Measurements from ENCODE around the gene UNC5C. TPM values are rescaled to one million over a fixed set of nuclear protein-coding genes. Genes with fewer than 3 reads are reported as not detected.

Gene UNC5C
- total and polyA plus RNA-seq, 2 donors from 2014 or later, result 0.84 to 3.1 TPM

GRCh38 chr4:95549246-95550114 is 707 bp upstream of the UNC5C start:
- FAIRE-seq (no peak), DNase-seq (peak in 3 of 5 donors; percentile 80 to 93 (median 81))
- peak overlapping the region in 2 of 3 donors; percentile 57 to 63 for H3K9ac ChIP-seq (ENCODE audit: low read length in 3 of 3)
- H3K4me1 ChIP-seq (ENCODE audit: control insufficient read depth in 2 of 3, insufficient read depth in 2 of 3, low read depth in 1 of 3, low read length in 3 of 3), result peaks cover 0 to 7% (median 2%) of the 10 kb centered on the region in 3 donors
- intact Hi-C loops (cut with DNase I), result no loop called here
- H3K9me3 ChIP-seq (ENCODE audit: control insufficient read depth in 2 of 3, insufficient read depth in 1 of 3, low read length in 3 of 3), result no peaks in the 10 kb centered on the region
- peak overlapping the region; percentile 70 to 82 (median 70) for H3K4me3 ChIP-seq (ENCODE audit: low read length in 3 of 3)
- H3K36me3 ChIP-seq (ENCODE audit: control insufficient read depth in 2 of 3, insufficient read depth in 3 of 3, low read length in 3 of 3), result no peaks in the 10 kb centered on the region
- H3K27ac ChIP-seq (ENCODE audit: low read depth in 2 of 2, low read length in 2 of 2), result peak overlapping the region; percentile 69 to 78
- no peaks in the 10 kb centered on the region for H3K27me3 ChIP-seq (ENCODE audit: control insufficient read depth, insufficient read depth, low read length)
- TF ChIP-seq, protein P1, sequence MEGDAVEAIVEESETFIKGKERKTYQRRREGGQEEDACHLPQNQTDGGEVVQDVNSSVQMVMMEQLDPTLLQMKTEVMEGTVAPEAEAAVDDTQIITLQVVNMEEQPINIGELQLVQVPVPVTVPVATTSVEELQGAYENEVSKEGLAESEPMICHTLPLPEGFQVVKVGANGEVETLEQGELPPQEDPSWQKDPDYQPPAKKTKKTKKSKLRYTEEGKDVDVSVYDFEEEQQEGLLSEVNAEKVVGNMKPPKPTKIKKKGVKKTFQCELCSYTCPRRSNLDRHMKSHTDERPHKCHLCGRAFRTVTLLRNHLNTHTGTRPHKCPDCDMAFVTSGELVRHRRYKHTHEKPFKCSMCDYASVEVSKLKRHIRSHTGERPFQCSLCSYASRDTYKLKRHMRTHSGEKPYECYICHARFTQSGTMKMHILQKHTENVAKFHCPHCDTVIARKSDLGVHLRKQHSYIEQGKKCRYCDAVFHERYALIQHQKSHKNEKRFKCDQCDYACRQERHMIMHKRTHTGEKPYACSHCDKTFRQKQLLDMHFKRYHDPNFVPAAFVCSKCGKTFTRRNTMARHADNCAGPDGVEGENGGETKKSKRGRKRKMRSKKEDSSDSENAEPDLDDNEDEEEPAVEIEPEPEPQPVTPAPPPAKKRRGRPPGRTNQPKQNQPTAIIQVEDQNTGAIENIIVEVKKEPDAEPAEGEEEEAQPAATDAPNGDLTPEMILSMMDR (IDR thresholded peaks at IDR 0.05; ENCODE audit: borderline replicate concordance, extremely low read depth, insufficient read depth), result no peak

- intact Hi-C loops (cut with DNase I), result no loop called here
- no peak for FAIRE-seq
- Histone ChIP-seq H3K27me3 (ENCODE audit: control insufficient read depth, insufficient read depth, low read length) (no peaks in the 10 kb centered on the region), H3K4me3 (ENCODE audit: low read length in 3 of 3) (peak overlapping the region; percentile 54 to 86 (median 82)), H3K9ac (ENCODE audit: low read length in 3 of 3) (peak overlapping the region in 2 of 3 donors; percentile 67 to 75), H3K4me1 (ENCODE audit: control insufficient read depth in 2 of 3, insufficient read depth in 2 of 3, low read depth in 1 of 3, low read length in 3 of 3) (peaks cover 0 to 7% (median 2%) of the 10 kb centered on the region in 3 donors), H3K36me3 (ENCODE audit: control insufficient read depth in 2 of 3, insufficient read depth in 3 of 3, low read length in 3 of 3) (no peaks in the 10 kb centered on the region), H3K27ac (ENCODE audit: low read depth in 2 of 2, low read length in 2 of 2) (peak overlapping the region in 1 of 2 donors; percentile 48), H3K9me3 (ENCODE audit: control insufficient read depth in 2 of 3, insufficient read depth in 1 of 3, low read length in 3 of 3) (no peaks in the 10 kb centered on the region)
- peak in 4 of 5 donors; percentile 57 to 74 (median 66) for DNase-seq
- TF ChIP-seq, protein P1 (IDR thresholded peaks at IDR 0.05; ENCODE audit: borderline replicate concordance, extremely low read depth, insufficient read depth), result no peak
Measured at GRCh38 chr4:95547715-95548471, 880 bp downstream of the UNC5C start.

DNA sequence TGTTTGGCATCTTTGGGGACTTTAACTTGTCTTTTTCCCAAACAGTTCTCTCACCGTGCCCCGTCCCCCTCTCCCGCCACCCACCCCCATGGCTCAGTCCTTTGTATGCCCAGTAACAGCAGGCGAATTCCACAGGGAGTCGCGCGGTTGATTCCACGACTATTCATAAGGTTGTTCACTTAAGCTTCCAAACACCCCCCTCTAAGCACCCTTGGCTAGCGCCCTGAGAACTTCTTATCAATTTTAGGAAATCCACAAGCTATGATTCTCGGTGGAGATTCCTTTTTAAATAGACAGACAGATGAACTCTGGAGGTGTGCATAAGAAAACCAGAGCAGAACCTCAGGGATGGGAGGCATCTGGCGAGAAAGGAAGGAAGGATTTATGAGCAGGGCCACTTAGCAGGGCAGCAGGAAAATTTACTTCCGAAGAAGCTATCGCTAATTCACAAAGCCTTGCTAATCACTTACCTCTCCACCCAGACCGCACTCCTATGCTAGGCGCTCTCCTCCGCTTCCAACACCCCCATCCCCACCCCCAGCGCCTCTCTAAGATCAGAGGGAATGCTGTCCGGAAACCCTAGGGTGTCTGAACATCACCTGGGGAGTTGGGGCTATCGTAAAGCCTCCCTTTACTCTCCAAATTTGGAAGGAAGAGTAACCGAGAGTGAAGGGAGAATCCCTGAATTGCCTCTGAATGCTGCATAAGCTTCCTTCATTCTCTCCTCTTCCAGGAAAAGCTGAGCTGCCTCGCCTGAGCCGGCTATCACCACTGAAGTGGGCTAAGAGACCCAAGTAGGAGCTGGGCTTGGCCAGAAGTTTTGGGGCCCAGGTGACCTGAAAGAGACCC is 1.7 kb downstream of the UNC5C start:
- Histone ChIP-seq H3K4me3 (ENCODE audit: low read length in 3 of 3) (peak overlapping the region; percentile 54 to 86 (median 82)), H3K27ac (ENCODE audit: low read depth in 2 of 2, low read length in 2 of 2) (peak overlapping the region in 1 of 2 donors; percentile 29), H3K9me3 (ENCODE audit: control insufficient read depth in 2 of 3, insufficient read depth in 1 of 3, low read length in 3 of 3) (no peaks in the 10 kb centered on the region), H3K4me1 (ENCODE audit: control insufficient read depth in 2 of 3, insufficient read depth in 2 of 3, low read depth in 1 of 3, low read length in 3 of 3) (peaks cover 0 to 7% (median 2%) of the 10 kb centered on the region in 3 donors), H3K9ac (ENCODE audit: low read length in 3 of 3) (peak overlapping the region in 1 of 3 donors; percentile 75), H3K36me3 (ENCODE audit: control insufficient read depth in 2 of 3, insufficient read depth in 3 of 3, low read length in 3 of 3) (no peaks in the 10 kb centered on the region), H3K27me3 (ENCODE audit: control insufficient read depth, insufficient read depth, low read length) (no peaks in the 10 kb centered on the region)
- TF ChIP-seq, protein P1 (IDR thresholded peaks at IDR 0.05; ENCODE audit: borderline replicate concordance, extremely low read depth, insufficient read depth), result no peak
- intact Hi-C loops (cut with DNase I), result no loop called here
- DNase-seq (peak in 4 of 5 donors; percentile 35 to 81 (median 54)), FAIRE-seq (no peak)
